Peyer's patch (tissue), 4 donors: ENCODE results near the gene LIPE.

ENCODE experiments used
- POLR2A ChIP-seq, 2 donors: fragments of 450-650 bp; IDR thresholded peaks; one replicate each; pipeline ENCODE4 v1.5.1; 2017; ENCODE audit warnings: antibody characterized with exemption in 2 of 2, mild to moderate bottlenecking in 2 of 2, moderate library complexity in 2 of 2
- TF ChIP-seq, protein P1 (sequence below), 6 experiments: fragments of 450-650 bp in 4 of 6; fragments of 200-600 bp in 2 of 6; sonication (generic) in 1 of 6; IDR thresholded peaks; one replicate each; pipeline ENCODE4 v1.5.1; 2017 to 2019; ENCODE audit warnings: antibody characterized with exemption in 6 of 6, mild to moderate bottlenecking in 3 of 6, moderate library complexity in 1 of 6

DNA sequence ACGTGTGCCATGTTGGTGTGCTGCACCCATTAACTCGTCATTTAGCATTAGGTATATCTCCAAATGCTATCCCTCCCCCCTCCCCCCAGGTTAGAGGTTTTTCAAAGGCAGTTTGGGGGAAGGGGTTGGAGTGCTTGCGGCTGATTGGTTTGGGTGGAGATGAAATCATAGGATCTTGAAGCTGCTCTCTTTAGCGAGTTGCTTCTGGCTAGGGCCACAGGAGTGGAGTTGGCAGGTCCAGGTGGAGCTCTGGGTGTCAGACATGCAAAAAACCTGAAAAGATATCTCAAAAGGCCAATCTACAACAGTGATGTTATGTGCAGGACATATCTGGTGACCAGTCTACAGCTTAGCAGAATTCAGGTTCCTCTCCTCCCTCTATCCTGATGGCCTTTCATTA lies 48.2 kb upstream of the LIPE start:
- TF ChIP-seq, protein P1, sequence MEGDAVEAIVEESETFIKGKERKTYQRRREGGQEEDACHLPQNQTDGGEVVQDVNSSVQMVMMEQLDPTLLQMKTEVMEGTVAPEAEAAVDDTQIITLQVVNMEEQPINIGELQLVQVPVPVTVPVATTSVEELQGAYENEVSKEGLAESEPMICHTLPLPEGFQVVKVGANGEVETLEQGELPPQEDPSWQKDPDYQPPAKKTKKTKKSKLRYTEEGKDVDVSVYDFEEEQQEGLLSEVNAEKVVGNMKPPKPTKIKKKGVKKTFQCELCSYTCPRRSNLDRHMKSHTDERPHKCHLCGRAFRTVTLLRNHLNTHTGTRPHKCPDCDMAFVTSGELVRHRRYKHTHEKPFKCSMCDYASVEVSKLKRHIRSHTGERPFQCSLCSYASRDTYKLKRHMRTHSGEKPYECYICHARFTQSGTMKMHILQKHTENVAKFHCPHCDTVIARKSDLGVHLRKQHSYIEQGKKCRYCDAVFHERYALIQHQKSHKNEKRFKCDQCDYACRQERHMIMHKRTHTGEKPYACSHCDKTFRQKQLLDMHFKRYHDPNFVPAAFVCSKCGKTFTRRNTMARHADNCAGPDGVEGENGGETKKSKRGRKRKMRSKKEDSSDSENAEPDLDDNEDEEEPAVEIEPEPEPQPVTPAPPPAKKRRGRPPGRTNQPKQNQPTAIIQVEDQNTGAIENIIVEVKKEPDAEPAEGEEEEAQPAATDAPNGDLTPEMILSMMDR (IDR thresholded peaks at IDR 0.05), result no peak
- no peak for TF ChIP-seq POLR2A (IDR thresholded peaks at IDR 0.05)
